ENCODE measurements around the gene PDGFD. TPM values are rescaled to one million over a fixed set of nuclear protein-coding genes. Genes with fewer than 3 reads are reported as not detected.

The PDGFD gene
- total RNA-seq, 1 experiment from 2014 or later: 2.6 TPM

DNA sequence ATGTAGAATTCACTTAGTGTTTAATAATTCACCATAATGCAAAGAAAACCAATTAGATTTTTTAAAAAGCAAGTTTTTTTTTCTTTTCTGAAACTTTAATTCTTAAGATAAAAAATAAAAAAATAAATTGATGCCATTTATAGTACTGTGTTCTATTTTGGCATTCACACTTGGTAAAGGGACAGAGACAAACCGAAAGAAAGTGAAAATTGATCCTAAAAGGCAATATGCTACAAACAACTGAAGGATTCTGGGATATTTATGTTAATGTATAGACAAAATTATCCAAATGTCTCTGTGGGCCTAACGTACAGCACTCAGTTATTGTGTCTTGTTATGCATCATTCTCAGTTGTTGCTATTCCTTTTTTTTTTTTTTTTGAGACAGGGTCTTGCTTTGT lies 169.4 kb downstream of the PDGFD start (continued):
- TF ChIP-seq, protein P1, sequence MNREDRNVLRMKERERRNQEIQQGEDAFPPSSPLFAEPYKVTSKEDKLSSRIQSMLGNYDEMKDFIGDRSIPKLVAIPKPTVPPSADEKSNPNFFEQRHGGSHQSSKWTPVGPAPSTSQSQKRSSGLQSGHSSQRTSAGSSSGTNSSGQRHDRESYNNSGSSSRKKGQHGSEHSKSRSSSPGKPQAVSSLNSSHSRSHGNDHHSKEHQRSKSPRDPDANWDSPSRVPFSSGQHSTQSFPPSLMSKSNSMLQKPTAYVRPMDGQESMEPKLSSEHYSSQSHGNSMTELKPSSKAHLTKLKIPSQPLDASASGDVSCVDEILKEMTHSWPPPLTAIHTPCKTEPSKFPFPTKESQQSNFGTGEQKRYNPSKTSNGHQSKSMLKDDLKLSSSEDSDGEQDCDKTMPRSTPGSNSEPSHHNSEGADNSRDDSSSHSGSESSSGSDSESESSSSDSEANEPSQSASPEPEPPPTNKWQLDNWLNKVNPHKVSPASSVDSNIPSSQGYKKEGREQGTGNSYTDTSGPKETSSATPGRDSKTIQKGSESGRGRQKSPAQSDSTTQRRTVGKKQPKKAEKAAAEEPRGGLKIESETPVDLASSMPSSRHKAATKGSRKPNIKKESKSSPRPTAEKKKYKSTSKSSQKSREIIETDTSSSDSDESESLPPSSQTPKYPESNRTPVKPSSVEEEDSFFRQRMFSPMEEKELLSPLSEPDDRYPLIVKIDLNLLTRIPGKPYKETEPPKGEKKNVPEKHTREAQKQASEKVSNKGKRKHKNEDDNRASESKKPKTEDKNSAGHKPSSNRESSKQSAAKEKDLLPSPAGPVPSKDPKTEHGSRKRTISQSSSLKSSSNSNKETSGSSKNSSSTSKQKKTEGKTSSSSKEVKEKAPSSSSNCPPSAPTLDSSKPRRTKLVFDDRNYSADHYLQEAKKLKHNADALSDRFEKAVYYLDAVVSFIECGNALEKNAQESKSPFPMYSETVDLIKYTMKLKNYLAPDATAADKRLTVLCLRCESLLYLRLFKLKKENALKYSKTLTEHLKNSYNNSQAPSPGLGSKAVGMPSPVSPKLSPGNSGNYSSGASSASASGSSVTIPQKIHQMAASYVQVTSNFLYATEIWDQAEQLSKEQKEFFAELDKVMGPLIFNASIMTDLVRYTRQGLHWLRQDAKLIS (CRISPR knock-in tag; IDR thresholded peaks at IDR 0.05; ENCODE audit: borderline replicate concordance): no peak
- TF ChIP-seq, protein P2, sequence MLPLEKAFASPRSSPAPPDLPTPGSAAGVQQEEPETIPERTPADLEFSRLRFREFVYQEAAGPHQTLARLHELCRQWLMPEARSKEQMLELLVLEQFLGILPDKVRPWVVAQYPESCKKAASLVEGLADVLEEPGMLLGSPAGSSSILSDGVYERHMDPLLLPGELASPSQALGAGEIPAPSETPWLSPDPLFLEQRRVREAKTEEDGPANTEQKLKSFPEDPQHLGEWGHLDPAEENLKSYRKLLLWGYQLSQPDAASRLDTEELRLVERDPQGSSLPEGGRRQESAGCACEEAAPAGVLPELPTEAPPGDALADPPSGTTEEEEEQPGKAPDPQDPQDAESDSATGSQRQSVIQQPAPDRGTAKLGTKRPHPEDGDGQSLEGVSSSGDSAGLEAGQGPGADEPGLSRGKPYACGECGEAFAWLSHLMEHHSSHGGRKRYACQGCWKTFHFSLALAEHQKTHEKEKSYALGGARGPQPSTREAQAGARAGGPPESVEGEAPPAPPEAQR (CRISPR knock-in tag; IDR thresholded peaks at IDR 0.05): no peak
- TF ChIP-seq SMAD4 (CRISPR knock-in tag; IDR thresholded peaks at IDR 0.05) (no peak), IRF2 (CRISPR knock-in tag; IDR thresholded peaks at IDR 0.05; ENCODE audit: borderline replicate concordance, low read depth) (no peak), CREB1 (CRISPR knock-in tag; IDR thresholded peaks at IDR 0.05) (no peak)
- TF ChIP-seq, protein P3, sequence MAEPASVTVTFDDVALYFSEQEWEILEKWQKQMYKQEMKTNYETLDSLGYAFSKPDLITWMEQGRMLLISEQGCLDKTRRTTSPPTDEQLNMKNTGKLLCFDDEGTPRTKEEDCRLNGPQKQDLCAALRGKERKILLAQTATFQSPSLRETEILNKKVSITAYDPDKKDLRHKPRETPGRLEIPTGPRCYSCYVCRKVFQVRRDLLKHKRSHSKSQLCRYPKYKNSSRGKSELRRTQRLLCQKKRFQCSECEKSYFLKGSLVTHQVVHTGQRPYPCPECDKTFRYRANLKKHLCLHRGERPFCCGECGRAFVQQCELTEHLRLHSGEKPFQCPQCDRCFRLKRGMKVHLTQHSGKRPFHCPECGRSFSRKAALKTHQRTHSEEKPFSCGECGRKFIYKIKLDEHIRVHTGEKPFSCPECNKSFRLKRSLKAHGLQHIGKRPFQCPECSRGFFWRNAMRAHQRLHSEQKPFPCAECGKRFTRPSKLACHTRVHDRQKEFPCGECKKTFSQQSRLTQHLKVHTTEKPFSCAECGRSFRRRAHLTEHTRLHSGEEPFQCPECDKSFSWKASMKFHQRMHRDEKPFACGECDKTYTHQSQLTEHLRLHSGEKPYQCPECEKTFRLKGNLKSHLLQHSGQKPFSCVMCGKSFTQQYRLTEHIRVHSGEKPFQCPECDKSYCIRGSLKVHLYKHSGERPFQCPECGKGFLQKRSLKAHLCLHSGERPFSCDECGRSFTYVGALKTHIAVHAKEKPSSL (CRISPR knock-in tag; conservative IDR thresholded peaks at IDR 0.05): no peak

DNA sequence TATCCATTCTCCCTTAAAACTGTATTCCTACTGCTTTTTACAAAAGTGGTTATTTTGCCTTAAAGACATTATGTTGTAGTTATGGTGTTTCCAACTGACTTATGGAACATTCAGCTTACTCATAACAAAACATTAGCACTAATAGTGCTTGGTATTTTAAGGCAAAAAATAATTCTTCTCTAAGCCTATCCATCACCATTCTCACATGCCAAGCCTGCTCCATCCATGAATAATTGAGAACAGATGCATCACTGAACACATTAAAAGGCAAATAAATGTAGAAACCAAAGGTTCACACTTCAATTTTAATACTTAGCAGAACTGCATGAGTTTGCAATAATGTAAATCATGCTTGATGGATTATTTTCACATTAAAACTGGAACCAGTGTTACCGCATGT lies 169.9 kb downstream of the PDGFD start:
- no peaks in the 10 kb centered on the region for H3K4me1 Mint-ChIP-seq
- CTCF ChIA-PET: no interaction called here

More for the DNA sequence above, 169.9 kb downstream of the PDGFD start:
- H3K4me3 Mint-ChIP-seq: no peak overlapping the region
- TF ChIP-seq, protein P4, sequence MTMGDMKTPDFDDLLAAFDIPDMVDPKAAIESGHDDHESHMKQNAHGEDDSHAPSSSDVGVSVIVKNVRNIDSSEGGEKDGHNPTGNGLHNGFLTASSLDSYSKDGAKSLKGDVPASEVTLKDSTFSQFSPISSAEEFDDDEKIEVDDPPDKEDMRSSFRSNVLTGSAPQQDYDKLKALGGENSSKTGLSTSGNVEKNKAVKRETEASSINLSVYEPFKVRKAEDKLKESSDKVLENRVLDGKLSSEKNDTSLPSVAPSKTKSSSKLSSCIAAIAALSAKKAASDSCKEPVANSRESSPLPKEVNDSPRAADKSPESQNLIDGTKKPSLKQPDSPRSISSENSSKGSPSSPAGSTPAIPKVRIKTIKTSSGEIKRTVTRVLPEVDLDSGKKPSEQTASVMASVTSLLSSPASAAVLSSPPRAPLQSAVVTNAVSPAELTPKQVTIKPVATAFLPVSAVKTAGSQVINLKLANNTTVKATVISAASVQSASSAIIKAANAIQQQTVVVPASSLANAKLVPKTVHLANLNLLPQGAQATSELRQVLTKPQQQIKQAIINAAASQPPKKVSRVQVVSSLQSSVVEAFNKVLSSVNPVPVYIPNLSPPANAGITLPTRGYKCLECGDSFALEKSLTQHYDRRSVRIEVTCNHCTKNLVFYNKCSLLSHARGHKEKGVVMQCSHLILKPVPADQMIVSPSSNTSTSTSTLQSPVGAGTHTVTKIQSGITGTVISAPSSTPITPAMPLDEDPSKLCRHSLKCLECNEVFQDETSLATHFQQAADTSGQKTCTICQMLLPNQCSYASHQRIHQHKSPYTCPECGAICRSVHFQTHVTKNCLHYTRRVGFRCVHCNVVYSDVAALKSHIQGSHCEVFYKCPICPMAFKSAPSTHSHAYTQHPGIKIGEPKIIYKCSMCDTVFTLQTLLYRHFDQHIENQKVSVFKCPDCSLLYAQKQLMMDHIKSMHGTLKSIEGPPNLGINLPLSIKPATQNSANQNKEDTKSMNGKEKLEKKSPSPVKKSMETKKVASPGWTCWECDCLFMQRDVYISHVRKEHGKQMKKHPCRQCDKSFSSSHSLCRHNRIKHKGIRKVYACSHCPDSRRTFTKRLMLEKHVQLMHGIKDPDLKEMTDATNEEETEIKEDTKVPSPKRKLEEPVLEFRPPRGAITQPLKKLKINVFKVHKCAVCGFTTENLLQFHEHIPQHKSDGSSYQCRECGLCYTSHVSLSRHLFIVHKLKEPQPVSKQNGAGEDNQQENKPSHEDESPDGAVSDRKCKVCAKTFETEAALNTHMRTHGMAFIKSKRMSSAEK (CRISPR knock-in tag; IDR thresholded peaks at IDR 0.05; ENCODE audit: borderline replicate concordance): no peak
- TF ChIP-seq, protein P5, sequence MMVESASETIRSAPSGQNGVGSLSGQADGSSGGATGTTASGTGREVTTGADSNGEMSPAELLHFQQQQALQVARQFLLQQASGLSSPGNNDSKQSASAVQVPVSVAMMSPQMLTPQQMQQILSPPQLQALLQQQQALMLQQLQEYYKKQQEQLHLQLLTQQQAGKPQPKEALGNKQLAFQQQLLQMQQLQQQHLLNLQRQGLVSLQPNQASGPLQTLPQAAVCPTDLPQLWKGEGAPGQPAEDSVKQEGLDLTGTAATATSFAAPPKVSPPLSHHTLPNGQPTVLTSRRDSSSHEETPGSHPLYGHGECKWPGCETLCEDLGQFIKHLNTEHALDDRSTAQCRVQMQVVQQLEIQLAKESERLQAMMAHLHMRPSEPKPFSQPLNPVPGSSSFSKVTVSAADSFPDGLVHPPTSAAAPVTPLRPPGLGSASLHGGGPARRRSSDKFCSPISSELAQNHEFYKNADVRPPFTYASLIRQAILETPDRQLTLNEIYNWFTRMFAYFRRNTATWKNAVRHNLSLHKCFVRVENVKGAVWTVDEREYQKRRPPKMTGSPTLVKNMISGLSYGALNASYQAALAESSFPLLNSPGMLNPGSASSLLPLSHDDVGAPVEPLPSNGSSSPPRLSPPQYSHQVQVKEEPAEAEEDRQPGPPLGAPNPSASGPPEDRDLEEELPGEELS (CRISPR knock-in tag; IDR thresholded peaks at IDR 0.05): no peak
- TF ChIP-seq, protein P6, sequence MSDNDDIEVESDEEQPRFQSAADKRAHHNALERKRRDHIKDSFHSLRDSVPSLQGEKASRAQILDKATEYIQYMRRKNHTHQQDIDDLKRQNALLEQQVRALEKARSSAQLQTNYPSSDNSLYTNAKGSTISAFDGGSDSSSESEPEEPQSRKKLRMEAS (CRISPR knock-in tag; IDR thresholded peaks at IDR 0.05): no peak
- TF ChIP-seq, protein P7, sequence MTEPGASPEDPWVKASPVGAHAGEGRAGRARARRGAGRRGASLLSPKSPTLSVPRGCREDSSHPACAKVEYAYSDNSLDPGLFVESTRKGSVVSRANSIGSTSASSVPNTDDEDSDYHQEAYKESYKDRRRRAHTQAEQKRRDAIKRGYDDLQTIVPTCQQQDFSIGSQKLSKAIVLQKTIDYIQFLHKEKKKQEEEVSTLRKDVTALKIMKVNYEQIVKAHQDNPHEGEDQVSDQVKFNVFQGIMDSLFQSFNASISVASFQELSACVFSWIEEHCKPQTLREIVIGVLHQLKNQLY (CRISPR knock-in tag; IDR thresholded peaks at IDR 0.05): no peak
- TF ChIP-seq, protein P8, sequence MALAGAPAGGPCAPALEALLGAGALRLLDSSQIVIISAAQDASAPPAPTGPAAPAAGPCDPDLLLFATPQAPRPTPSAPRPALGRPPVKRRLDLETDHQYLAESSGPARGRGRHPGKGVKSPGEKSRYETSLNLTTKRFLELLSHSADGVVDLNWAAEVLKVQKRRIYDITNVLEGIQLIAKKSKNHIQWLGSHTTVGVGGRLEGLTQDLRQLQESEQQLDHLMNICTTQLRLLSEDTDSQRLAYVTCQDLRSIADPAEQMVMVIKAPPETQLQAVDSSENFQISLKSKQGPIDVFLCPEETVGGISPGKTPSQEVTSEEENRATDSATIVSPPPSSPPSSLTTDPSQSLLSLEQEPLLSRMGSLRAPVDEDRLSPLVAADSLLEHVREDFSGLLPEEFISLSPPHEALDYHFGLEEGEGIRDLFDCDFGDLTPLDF (CRISPR knock-in tag; IDR thresholded peaks at IDR 0.05): no peak
- no peak for TF ChIP-seq MYBL2 (CRISPR knock-in tag; IDR thresholded peaks at IDR 0.05)
- TF ChIP-seq, protein P9, sequence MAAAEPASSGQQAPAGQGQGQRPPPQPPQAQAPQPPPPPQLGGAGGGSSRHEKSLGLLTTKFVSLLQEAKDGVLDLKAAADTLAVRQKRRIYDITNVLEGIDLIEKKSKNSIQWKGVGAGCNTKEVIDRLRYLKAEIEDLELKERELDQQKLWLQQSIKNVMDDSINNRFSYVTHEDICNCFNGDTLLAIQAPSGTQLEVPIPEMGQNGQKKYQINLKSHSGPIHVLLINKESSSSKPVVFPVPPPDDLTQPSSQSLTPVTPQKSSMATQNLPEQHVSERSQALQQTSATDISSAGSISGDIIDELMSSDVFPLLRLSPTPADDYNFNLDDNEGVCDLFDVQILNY (CRISPR knock-in tag; IDR thresholded peaks at IDR 0.05): no peak
- no peak for TF ChIP-seq ZBTB21 (CRISPR knock-in tag; IDR thresholded peaks at IDR 0.05; ENCODE audit: borderline replicate concordance)
- TF ChIP-seq SMAD4 (CRISPR knock-in tag; IDR thresholded peaks at IDR 0.05): no peak
- TF ChIP-seq GRHL2 (CRISPR knock-in tag; IDR thresholded peaks at IDR 0.05; ENCODE audit: insufficient replicate concordance, severe bottlenecking): no peak
- TF ChIP-seq GTF2I (CRISPR knock-in tag; conservative IDR thresholded peaks at IDR 0.05): no peak
- TF ChIP-seq CREM (CRISPR knock-in tag; IDR thresholded peaks at IDR 0.05): no peak
- no peak for DNase-seq (ENCODE audit: low spot score)
- H3K9me3 Mint-ChIP-seq: no peaks in the 10 kb centered on the region
- no peaks in the 10 kb centered on the region for H3K27me3 Mint-ChIP-seq (ENCODE audit: low read depth)
- POLR2A ChIA-PET: no interaction called here
- H3K27ac Mint-ChIP-seq: no peak overlapping the region
- no peaks in the 10 kb centered on the region for H3K36me3 Mint-ChIP-seq
- no peak for ATAC-seq

All from WTC11 (cell line).